ENCODE measurements around the gene METTL17.
"Not testable (repeated sequence)": the region's sequence is repeated elsewhere in the genome, so short reads cannot be mapped to it uniquely, and the experiment has no call there.

DNA sequence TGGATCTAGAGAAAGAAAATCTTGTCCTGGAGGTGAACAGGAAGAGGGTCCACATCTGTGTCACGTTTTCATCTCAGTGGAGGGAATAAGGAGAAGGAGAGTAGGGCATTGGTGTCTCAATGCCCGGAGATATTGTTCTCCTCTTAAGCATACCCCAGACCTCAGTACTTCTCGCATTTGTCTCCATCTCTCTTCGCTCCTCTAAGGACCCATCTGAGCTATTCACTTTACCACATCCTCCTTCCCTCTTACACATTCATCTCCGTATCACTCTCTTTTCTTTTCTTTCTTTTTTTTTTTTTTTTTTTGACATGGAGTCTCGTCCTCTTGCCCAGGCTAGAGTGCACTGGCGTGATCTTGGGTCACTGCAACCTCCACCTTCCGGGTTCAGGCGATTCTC lies 43.1 kb upstream of the METTL17 start:
- TF ChIP-seq, protein P1, sequence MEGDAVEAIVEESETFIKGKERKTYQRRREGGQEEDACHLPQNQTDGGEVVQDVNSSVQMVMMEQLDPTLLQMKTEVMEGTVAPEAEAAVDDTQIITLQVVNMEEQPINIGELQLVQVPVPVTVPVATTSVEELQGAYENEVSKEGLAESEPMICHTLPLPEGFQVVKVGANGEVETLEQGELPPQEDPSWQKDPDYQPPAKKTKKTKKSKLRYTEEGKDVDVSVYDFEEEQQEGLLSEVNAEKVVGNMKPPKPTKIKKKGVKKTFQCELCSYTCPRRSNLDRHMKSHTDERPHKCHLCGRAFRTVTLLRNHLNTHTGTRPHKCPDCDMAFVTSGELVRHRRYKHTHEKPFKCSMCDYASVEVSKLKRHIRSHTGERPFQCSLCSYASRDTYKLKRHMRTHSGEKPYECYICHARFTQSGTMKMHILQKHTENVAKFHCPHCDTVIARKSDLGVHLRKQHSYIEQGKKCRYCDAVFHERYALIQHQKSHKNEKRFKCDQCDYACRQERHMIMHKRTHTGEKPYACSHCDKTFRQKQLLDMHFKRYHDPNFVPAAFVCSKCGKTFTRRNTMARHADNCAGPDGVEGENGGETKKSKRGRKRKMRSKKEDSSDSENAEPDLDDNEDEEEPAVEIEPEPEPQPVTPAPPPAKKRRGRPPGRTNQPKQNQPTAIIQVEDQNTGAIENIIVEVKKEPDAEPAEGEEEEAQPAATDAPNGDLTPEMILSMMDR (optimal IDR thresholded peaks at IDR 0.05 in 1 of 3, IDR thresholded peaks at IDR 0.05 in 1 of 3, conservative IDR thresholded peaks at IDR 0.05 in 1 of 3; ENCODE audit: extremely low read depth in 1 of 3, insufficient read depth in 2 of 3, low read length in 3 of 3) = not testable (repeated sequence)
- not testable (repeated sequence) for TF ChIP-seq EZH2 (IDR thresholded peaks at IDR 0.05; ENCODE audit: low read length)

Data from keratinocyte (primary cell).